Superior temporal gyrus (tissue), 1 donor: ENCODE results near the gene MAL.
A peak's percentile ranks its signal among the peaks of the same experiment; 100 is the strongest.

ENCODE experiments used
- DNase-seq: peaks from one replicate; pipeline ENCODE4 v3.0.0-alpha.2; 2016; ENCODE audit errors: extremely low spot score

Gene MAL

DNA sequence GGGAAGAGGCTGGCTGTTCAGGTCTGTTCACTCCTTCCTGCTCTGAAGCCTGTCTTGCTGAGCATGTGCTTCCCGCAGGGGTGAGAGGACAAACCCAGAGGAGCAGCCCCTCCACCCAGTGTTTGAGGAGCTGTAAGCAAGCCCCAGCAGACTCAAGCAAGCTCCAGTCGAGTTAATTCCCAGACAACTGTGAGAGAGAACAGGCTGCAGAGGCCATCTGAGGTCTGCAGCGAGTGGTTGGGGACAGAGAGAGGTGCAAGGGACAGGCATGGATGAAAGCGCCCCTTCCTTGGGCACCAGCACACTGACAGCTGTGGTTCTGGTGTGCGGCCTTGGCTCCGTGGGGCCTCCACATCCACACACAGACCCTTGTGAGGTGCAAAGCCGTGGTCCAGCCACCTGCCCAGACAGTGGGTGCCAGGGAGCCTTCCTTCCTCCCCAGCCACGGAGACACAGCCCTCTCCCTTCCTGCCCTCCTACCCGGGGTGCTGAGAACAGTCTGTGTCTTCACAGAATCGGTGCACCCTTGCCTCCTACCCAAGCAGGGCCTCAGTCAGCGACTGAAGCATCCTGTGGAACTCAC lies 36.2 kb downstream of the MAL start:
- DNase-seq = no peak

DNA sequence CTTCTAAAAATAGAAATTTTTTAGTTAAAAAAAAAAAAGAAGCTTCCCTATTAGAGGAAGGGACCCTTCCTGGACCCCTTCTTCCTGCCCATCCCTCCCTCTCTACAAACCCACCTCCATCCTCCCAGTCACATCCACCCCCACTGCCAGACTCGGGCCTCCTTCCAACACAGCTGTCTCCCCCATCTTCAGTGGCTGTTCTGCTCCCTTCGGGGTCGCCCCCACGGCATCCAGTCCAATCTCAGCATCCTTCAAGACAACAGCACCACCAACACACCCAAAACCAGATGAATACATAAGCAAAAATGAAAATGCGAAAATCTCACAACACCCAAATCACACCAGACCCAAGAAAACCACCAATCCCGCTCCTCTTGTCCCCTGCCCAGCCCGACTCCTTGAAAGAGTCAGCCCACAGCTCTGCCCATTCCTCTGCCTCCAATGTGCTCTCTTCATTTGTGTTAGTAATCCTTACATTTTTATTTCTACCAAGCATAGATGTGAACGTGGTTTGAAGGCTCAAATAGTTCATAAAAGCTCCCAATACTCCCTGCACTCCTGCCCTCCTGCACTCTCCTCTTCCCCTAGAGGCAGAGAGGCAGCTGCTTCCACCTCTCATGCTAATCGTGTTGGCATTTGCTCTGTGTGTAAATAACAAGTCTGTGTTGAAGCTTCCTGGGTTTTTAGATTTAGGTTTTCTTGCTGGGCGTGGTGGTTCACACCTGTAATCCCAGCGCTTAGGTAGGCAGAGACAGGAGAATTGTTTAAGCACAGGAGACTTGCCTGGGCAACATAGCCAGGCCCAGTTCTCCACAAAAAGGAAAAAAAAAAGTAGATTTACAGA lies 37.0 kb downstream of the MAL start:
- DNase-seq = peak; percentile 50

DNA sequence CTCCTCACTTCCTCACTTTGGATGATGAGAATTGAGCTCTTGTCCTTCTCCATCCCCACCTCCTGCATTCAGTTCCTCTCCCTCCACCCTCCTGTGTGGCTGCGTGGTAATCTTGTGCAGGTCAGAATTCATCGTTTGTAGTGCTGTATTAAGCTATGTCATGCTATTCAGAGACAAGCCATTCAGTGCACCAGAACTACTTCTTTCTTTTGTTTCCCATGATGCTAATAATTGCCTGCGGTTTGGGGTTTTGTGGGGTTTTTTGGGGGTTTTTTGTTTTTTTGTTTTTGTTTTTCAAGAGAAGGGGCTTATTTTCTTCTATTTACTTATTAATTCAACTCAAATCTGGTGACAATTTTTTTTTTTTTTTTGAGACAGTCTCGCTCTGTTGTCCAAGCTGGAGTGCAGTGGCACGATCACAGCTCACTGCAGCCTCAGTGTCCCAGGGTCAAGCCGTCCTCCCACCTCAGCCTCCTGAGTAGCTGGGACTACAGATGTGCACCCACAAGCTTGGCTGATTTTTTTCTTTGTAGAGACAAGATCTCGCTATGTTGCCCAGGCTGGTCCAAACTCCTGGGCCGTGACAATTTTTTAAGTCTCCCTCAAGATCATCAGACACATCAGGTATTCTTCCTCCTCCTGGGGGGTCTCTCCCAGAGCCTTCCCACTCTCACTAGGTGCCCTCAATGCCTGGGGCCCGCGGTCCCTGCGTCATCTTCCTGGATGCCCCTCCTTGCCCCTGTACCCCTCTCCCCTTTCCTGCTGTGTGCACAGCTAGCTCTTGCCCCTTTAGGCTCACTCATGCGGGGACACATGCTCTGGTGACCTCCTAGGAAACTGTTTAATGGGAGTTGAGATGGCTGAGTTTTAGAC lies 37.8 kb downstream of the MAL start:
- DNase-seq = no peak

DNA sequence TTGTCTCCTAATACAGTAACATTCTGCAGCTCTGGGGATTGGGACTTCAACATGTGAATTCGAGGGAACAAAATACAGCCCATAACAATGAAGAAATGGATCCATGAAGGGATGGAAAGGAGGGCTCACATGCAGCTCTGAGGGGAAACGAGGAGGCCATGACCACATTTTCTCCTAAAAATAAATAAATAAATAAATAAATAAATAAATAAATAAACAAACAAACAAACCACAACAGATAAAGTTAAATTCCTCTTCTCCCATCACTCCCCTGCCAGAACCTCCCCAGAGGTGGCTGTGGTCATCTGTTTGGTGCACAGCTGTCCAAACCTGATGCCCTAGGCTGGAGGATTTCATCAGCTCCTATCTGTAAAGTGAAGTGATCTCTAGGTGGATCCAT lies 42.7 kb downstream of the MAL start:
- no peak for DNase-seq

DNA sequence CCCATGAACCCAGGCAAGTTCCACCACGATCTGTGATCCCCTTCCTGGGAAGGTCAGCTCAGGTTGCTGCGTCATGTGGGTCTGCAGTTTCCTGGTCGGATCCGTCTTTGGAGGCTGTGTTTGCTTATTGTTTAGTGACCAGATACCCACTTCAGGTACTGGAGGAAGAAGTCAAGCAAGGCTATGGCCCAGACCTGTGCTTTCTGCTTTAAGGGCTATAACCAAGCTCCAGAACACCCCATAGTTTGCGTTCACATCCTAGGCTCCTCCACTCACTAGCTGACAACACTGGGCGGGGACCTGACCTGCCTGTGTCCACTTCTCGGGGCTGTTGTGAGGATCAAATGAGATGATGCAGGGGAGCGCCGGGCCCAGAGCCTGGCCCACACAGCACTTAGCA lies 44.0 kb downstream of the MAL start:
- no peak for DNase-seq

DNA sequence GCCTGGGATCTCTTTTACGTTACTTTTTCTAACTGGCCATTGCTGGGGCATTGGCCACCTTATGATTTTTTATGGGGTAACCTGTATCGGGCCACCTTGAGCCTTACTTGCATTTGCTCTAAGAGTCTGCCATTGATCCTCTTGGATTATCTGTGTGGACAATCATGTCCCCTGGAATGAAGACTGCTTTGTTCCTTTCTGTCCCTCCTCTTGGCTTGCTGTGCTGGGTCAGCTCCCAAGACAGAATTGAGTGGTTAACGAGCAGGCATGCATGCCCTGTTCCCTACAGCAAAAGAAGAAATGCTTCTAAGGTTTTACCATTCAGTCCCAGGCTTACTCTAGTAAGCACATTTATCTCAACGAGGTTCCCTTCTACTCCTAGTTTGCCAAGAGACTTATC lies 46.3 kb downstream of the MAL start:
- peak; percentile 75 for DNase-seq

DNA sequence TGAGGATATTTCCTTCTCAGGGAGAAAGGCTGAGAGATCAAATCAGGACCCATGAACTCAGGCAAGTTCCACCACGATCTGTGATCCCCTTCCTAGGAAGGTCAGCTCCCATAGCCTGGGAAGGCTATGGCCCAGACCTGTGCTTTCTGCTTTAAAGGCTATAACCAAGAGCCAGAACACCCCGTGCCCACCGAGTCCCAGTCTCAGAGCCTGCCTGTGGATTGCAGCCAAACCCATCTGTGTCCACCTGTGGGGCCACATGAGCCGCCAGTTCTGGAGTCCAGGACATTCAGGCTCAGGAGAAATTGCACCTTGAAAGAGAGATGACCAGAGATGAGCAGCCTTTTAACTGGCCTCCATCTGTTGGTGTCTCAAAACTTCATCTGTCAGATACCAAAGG lies 46.9 kb downstream of the MAL start:
- DNase-seq = no peak

DNA sequence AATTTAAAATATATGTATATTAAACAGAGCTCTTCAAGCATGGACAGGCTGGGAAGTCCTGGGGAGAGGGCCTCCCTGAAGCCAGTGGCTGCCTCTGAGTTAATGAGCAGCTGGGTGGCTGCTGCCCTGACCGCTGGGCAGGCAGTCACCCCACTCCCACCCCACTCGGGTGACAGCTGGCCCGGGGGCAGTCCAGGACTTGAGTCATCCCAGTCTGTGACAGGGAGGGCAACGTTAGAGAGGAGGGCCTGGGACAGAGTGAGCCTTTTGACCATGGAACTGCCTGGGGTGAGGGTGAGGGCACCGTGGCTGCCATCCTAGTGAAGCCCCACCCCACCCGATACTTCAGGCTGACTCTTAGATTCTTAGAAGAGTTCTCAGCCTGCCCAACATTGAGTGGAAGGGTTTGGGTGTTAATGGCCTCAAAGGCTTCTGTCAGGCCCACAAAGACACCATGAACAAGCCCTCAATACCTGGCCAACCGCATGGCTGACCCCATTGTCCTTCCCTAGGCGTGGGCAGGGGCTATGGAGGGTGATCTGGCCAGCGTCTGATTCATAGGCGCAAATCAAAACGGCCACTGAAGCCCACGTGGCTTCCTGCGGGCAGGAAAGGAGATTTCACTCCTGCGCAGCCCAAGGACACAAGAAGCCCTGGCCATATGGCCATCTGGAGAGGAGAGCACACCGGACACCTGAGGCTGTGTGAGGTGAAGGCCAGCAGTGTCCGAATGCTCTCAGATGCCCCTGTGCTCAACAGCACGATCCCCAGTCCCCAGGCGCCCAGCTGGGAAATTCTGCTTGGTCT lies 48.6 kb downstream of the MAL start:
- peak; percentile 88 for DNase-seq

DNA sequence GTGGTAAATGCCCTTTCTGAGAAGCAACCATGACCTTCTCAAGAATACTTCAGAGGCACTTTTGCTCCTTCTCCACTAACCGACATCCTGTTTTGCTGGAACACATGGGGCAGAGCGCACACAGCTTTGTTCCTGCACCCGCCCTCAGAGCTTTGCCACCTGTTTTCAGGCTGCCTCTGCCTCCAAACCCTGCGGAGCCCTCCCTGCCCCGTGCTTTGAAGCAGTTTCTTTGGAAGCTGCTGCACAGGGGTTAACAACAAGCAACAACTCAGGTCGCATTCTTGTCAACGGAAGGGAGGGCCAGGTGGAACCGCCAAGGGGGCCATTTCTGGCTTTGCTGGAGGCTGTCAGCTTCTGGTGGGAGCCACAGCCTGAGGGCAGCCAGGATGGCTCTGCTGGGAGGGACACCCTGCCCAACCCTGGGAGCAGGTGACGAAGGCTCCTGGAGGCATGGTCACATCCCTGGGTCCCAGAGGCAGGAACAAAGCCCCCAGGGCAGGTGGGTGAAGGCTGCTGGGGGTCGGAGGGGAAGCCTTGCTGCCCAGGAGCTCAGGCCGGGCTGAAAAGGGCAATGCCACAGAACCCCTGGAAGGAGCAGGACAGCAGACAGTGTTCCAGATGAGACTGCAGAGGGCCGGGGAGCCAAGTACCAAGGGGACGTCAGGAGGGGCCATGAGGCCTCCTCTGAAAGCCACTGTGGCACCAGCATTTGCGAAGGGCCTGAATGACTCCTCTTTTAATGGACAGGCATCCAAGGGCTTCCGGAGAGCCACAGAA lies 49.3 kb downstream of the MAL start:
- no peak for DNase-seq

DNA sequence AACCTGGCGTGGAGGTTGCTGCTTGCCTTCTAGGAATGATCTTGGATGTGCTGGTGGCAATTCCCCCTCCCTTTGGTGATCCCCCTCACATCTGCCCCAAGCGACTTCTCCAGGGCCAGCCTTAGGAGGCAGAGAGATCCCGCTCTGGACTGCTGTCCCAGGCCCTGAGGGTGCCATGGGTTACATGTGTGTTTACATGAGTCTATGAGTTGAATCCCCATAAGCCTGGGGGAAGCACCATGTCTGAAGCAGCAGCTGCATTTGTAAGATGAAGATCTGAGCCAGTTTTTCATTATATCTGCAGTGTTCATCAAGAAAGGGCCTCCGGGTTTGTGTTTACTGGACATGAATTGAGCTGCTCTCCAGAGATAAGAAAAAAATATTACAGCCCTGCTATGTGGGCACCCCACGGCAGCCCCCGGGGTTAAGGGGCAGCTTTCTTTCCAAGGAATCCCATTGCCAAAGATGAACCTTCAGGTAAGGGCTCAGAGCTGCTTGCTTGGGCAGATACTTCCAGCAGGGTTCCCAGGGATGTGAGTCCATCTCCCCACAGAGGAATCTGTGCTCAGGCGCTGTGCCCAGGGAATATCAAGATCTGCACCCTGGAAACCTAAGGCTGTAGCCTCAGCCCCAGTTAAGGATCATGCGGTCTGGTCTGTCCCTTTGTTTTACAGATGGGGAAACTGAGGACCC lies 50.1 kb downstream of the MAL start:
- DNase-seq = no peak

DNA sequence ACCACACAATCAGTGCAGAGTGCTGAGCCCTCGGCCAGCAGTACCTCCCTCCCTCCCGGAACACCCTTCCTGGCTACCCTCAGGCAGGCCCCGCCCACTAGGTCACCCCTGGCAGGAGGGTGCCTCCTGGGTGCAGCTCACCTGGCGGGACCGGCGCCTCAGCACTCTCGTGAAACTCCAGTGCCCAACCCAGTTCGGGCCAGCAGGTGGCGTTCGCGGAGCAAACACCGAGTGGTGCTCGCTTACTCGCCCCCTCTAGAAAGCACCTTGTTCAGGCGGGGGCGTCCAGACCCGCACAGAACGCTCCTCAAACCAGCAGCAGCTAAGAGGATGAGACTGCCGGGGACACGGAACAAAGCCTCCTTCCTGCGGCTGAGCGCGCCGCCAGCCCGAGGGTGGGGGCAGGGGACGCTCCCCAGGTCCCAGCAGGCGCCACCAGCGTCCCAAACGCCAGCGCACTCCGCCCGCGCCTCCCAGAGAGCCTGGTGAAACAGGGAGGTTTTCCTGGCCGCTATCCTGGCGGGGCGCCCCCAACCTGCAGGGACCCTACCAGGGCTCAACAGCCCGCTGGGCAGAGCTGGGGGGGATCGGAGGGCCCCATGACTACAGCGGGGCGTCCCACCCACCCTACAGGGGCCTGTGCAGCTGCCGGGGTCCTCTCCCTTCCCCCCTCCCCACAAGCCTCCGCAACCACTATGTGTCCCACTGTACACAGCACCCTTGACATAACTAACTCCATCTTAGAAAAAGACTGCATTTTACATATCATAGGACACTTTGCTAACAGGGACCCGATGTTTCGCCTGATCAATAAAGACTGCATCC lies 51.4 kb downstream of the MAL start:
- DNase-seq = peak; percentile 90

DNA sequence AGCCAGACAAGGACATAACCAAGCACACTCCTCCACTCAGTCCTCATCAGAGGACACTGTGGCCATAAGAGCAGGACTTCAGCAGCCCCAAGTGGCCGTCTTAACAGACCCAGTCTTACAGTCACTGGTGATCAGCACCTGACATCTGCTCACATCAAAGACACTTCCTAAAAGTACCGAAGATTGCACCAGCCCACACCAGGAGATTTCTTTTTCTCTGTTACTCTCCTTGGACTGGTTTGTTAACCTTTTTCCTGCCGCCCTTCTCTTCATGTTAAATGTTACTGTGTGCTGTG lies 52.0 kb downstream of the MAL start:
- peak; percentile 79 for DNase-seq

DNA sequence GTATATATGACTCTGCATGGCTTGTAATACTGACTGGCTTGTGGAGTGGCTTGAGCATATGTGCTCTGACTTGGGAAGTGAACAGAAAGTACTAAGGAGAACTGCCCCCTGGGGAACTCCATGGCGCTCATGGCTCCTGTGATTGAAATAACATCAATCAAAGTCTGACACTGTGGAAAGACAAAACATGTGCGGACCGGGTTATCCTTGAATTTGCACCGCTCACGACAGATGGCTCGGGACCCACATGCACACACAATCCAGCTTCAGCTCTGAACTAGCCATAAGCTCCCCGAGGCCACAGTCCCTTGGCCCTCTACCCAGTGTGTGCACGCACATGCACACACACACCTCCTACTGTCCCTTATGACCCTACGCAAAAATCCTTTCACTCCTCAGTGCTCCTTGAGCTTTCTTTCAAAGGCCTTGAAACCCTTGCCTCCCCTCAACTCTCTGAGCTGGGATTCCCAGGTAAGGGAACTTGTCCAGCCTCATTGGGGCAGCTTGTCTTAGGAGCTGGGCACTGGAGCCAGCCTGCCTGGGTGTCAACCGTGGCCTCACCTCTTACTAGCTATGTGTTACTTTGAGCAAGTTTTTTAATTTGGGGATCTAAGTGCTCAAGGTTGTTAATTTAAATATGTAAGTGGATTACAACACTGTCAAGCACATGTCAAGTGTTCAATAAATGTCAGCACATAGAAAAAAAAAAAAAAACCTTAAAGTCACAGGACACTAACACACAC lies 52.5 kb downstream of the MAL start:
- DNase-seq = no peak

DNA sequence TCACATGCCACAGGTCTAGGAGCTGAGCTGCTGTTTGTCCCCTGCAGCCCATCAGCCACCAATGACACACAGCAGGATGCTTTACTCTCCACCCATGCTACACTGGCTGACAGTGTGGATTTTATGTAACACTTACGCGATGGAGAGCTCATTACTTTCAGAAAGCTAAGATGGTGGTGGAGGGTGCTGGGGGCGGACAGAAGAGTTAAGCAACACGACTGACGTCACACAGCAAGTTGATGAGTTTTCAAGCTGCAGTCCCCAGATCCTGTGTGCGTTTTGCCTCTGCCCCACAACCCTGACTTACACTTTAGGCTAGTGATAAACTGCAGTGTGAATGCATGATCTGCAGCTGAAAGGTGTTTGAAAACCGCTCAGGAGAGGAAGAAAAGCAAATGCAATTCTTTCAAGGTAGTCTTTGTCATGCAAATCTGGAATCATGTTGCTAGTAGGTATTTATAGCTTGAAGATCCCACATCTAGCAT lies 53.7 kb downstream of the MAL start:
- DNase-seq = no peak

DNA sequence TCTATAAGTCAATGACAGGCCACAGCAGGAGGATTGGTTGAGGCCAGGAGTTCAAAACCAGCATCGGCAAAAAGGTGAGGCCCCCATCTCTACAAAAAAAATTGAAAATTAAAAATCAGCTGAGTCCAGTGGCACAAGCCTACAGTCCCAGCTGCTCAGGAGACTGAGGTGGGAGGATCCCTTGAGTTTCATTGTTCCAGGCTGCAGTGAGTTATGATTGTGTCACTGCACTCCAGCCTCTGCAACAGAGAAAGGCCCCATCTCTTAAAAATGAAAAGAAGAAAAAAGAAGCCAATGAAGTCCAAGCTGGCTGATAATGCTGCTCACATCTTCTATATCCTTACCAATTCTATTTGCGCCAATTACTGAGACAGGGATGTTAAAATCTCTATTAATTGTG lies 57.0 kb downstream of the MAL start:
- DNase-seq = no peak

DNA sequence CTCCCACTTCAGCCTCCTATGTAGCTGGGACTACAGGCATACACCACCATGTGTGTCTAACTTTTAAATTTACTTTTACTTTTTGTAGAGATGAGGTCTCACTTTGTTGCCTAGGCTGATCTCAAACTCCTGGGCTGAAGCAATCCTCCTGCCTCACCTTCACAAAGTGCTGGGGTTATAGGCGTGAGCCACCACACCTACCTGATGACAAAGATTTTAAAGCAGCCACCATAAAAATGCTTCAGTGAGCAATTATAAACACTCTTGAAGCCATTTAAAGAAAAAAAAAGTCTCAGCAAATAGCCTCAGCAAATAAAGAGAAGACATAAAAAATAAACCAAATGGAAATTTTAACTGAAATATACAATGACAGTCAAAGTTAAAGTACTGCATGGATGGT lies 60.5 kb downstream of the MAL start:
- DNase-seq = no peak

DNA sequence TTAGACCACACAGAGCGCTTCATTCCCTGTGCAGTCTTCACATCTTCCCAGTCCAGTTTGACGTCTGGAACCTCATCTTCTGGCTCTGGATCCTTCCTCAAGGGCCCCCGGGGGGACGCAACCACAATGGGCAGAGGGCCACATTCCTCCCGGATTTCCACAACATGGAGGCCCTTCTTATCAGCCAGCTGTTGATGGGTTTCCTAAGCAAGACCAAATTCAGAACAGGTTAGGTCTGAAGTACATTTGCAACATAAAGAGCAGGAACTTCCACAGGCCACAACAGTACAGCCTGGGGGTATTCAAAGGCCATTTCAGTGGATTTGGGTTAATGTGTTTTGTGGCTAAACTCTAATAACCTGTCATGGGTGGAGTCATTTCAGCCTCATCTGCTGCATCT lies 61.9 kb downstream of the MAL start:
- no peak for DNase-seq

DNA sequence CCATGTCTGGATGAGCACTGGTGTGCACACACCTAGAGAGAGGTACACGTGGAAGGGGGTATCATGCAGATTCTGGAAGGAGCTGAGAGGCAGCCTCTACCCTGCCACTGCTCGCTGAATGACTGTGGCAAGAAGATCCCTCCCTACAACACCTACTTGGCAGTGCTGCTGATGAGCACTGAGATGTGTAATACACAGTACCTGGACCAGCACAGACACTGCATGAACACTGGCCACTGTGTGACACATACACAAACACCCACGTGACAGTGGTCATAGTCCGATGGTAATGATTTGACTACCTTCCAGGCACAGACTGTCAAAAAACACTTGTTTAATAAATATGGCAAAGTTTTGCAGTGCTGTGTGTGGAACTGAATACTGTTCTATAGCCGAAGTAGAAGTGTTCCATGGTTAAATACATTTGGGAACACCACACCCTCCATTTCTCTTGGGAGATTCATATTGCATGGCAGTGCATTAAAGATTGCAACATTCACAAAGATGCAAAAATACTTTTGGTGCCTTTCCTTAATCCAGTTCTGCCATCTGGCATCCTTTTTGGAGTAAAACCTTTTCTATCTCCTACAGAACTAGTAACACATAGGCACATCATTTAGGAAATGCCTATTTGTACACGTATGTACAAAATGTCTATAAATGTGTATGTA lies 66.5 kb downstream of the MAL start:
- peak; percentile 35 for DNase-seq
